ENCODE measurements around the gene APBA2.

DNA sequence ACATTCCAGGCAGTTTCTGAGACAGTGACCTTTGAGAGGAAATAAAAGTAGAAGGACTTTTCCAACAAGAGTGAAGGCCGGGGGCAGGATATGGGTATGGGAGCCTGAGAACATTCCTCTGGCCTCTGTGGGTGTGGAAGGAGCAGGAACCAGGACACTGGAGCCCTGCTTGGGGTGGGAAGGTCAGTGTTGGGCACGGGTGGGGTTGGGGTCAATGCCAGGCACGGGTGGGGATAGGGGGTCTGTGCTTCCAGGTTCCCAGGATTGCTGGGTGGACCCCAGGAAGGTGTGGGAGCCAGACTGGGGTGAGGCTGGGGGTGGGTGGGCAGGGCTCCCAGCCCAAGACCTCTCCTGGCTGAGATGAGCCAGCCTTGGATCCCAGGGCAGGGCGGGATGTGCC lies 220.3 kb downstream of the APBA2 start:
- TF ChIP-seq GATA3 (IDR thresholded peaks at IDR 0.05; ENCODE audit: low read depth, low read length) (no peak), GATA2 (IDR thresholded peaks at IDR 0.05; ENCODE audit: low read depth, low read length) (no peak)

Data from SH-SY5Y (cell line).